Kidney (tissue), 22 donors: ENCODE data around the gene NUDT8. TPM values are rescaled to one million over a fixed set of nuclear protein-coding genes. Genes with fewer than 3 reads are reported as not detected.
A peak's percentile ranks its signal among the peaks of the same experiment; 100 is the strongest.

Experiments
- DNase-seq, 5 donors: peaks; one replicate each; pipeline ENCODE4 v3.0.0-alpha.2; 2013 to 2020
- FAIRE-seq: peaks from 2 replicates; lab custom pipeline; 2012; peaks lifted over from hg19 to GRCh38; lab: Jason Lieb, UNC
- H3K27ac ChIP-seq, 2 donors: one replicate each; pipeline ENCODE4 v1.7.0; 2013; ENCODE audit warnings: low read depth in 2 of 2, low read length in 2 of 2, inconsistent platforms in 1 of 2
- H3K27me3 ChIP-seq: one replicate; pipeline ENCODE4 v1.7.1; 2013; ENCODE audit warnings: low read length, inconsistent platforms; ENCODE audit not compliant: control insufficient read depth, insufficient read depth
- H3K36me3 ChIP-seq, 3 donors: one replicate each; pipeline versions ENCODE4 v1.7.0 to v1.7.1; 2013; ENCODE audit warnings: low read length in 3 of 3, control low read depth in 1 of 3, inconsistent platforms in 1 of 3; ENCODE audit not compliant: insufficient read depth in 3 of 3, control insufficient read depth in 2 of 3
- H3K4me1 ChIP-seq, 3 donors: one replicate each; pipeline versions ENCODE4 v1.7.0 to v1.7.1; 2013; ENCODE audit warnings: low read length in 3 of 3, inconsistent platforms in 1 of 3, low read depth in 1 of 3; ENCODE audit not compliant: control insufficient read depth in 2 of 3, insufficient read depth in 2 of 3
- H3K4me3 ChIP-seq, 3 donors: one replicate each; pipeline versions ENCODE4 v1.7.0 to v1.8.1; 2013; ENCODE audit warnings: low read length in 3 of 3, control low read depth in 1 of 3, inconsistent platforms in 1 of 3
- H3K9ac ChIP-seq, 3 donors: one replicate each; pipeline versions ENCODE4 v1.7.0 to v1.7.1; 2013; ENCODE audit warnings: low read length in 3 of 3, control low read depth in 1 of 3, inconsistent platforms in 1 of 3
- H3K9me3 ChIP-seq, 3 donors: one replicate each; pipeline versions ENCODE4 v1.7.0 to v1.7.1; 2013; ENCODE audit warnings: low read length in 3 of 3, control low read depth in 1 of 3, inconsistent platforms in 1 of 3; ENCODE audit not compliant: control insufficient read depth in 2 of 3, insufficient read depth in 1 of 3
- intact Hi-C: fragments of 100-400 bp; cut with DNase I; formaldehyde crosslinking; loops from one replicate; pipeline ENCODE4 v1.11.1; 2022
- long read RNA-seq, 10 donors: library from polyadenylated mRNA in 1 of 10; unstranded in 1 of 10; transcript quantifications; one replicate each; pipeline ENCODE4 v2.0.0 and lab custom pipeline, GENCODE V29; 2021 to 2026
- polyA plus RNA-seq: library from polyadenylated mRNA; stranded (reverse); fragments of 350-450 nt; fragmentation: Illumina TruSeq; extraction: RNeasy Lipid Tissue Mini Kit (QIAGEN cat#74804); gene quantifications from one replicate; pipeline ENCODE4 v1.2.3, GENCODE V29; 2014; ENCODE audit warnings: low read depth, low replicate concordance; ENCODE audit not compliant: insufficient read depth
- total RNA-seq: library from RNA; stranded (reverse); fragmentation: NEBNext Ultra II Directional; extraction: Animal tissue kit (Norgen Biotek cat#: 25700); gene quantifications from one replicate; pipeline ENCODE4 v1.2.1, GENCODE V29; 2021
- TF ChIP-seq, protein P1 (sequence below): IDR thresholded peaks from 3 replicates; pipeline ENCODE4 v1.5.1; 2012; ENCODE audit warnings: mild to moderate bottlenecking, moderate library complexity, borderline replicate concordance; ENCODE audit not compliant: insufficient read depth; ENCODE audit errors: extremely low read depth
- donor health status: control.
- donor health status: control.
- donor health status: control.
- donor health status: control.
- donor health status: control.
- donor health status: DM: yes; HTN: yes; CAD: no.
- donor health status: Normal renal cell carcinoma (clear cell type).

Gene NUDT8, protein sequence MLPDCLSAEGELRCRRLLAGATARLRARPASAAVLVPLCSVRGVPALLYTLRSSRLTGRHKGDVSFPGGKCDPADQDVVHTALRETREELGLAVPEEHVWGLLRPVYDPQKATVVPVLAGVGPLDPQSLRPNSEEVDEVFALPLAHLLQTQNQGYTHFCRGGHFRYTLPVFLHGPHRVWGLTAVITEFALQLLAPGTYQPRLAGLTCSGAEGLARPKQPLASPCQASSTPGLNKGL
- total RNA-seq (11.9 TPM), polyA plus RNA-seq (57.0 TPM)
- long read RNA-seq, donor 1, partial matches to known transcripts = 0 of 2 reads
- long read RNA-seq, donor 1, other reads (novel, unspliced or antisense) = 0 of 2 reads
- long read RNA-seq, donor 2, transcript NUDT8-202 (4 exons, 728 nt) = major isoform, 6 of 6 reads
- long read RNA-seq, donor 2, partial matches to known transcripts = 0 of 6 reads
- long read RNA-seq, donor 2, other reads (novel, unspliced or antisense) = 0 of 6 reads
- long read RNA-seq, donor 3, partial matches to known transcripts = 0 of 4 reads
- long read RNA-seq, donor 3, other reads (novel, unspliced or antisense) = 0 of 4 reads
- long read RNA-seq, donor 4, transcript NUDT8-202 (4 exons, 728 nt) = major isoform, 6 of 10 reads
- long read RNA-seq, donor 4, partial matches to known transcripts = 0 of 10 reads
- long read RNA-seq, donor 4, other reads (novel, unspliced or antisense) = 0 of 10 reads
- long read RNA-seq, donor 5 = 0 reads
- long read RNA-seq, donor 6, partial matches to known transcripts = 0 of 2 reads
- long read RNA-seq, donor 6, other reads (novel, unspliced or antisense) = 0 of 2 reads
- long read RNA-seq, donor 7, partial matches to known transcripts = 2 of 6 reads
- long read RNA-seq, donor 7, other reads (novel, unspliced or antisense) = 1 of 6 reads
- long read RNA-seq, donor 8, transcript NUDT8-202 (4 exons, 728 nt) = major isoform, 7 of 10 reads
- long read RNA-seq, donor 8, partial matches to known transcripts = 0 of 10 reads
- long read RNA-seq, donor 8, other reads (novel, unspliced or antisense) = 0 of 10 reads
- long read RNA-seq, donor 9, partial matches to known transcripts = 0 of 4 reads
- long read RNA-seq, donor 9, other reads (novel, unspliced or antisense) = 0 of 4 reads
- long read RNA-seq, donor 10, transcript NUDT8-202 (4 exons, 728 nt) = major isoform, 6 of 6 reads
- long read RNA-seq, donor 10, partial matches to known transcripts = 0 of 6 reads
- long read RNA-seq, donor 10, other reads (novel, unspliced or antisense) = 0 of 6 reads

DNA sequence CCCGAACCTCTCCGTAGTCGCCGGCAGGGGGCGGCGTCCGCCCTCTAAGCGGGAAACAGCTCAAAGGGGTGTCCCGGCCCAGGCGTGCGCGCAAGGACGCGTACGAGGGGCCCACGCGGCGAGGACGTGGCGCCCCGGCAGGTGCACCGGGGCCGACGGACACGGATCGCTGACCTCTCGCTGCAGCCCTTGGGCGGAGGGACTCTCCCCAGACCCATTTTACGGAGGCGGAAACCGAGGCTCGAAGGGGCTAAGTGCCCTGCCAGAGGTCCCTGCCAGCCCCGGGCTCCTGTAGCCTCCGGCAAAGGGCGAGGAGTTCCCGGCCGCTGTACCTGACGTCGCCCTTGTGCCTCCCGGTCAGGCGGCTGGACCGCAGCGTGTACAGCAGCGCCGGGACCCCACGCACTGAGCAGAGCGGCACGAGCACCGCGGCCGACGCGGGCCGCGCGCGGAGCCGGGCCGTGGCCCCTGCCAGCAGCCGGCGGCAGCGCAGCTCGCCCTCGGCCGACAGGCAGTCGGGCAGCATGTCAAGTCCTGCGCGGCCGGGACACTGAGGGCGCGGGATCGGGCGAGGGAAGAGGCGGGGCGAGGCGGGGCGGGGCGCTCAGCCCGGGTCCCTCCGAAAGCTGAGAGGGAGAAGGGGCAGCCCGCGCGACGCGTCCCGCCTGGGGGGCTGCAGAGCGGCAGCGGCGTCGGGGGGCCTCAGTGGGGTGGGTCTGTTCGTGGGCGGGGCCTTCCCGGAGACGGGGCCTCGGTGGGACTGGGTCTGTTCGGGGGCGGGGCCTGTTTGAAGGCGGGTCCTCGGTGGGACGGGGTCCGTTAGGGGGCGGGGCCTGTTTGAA lies at the start of gene NUDT8:
Gene NUDT8, minus strand, starts transcription at position 552 of the 842 bp plus-strand sequence. Its CDS starts 26 bp downstream, at position 526.
- Histone ChIP-seq H3K27ac (peak within 1 kb of the TSS; percentile 89 to 93), H3K36me3 (no peaks in the 10 kb centered on the region), H3K4me1 (peaks cover 0 to 21% (median 6%) of the 10 kb centered on the region in 3 donors), H3K9ac (peak within 1 kb of the TSS; percentile 44 to 75 (median 50)), H3K4me3 (peak within 1 kb of the TSS; percentile 56 to 71 (median 65)), H3K27me3 (no peaks in the 10 kb centered on the region), H3K9me3 (no peaks in the 10 kb centered on the region)
- intact Hi-C loops = no loop called here
- peak; percentile 71 to 95 (median 90) for DNase-seq
- TF ChIP-seq, protein P1, sequence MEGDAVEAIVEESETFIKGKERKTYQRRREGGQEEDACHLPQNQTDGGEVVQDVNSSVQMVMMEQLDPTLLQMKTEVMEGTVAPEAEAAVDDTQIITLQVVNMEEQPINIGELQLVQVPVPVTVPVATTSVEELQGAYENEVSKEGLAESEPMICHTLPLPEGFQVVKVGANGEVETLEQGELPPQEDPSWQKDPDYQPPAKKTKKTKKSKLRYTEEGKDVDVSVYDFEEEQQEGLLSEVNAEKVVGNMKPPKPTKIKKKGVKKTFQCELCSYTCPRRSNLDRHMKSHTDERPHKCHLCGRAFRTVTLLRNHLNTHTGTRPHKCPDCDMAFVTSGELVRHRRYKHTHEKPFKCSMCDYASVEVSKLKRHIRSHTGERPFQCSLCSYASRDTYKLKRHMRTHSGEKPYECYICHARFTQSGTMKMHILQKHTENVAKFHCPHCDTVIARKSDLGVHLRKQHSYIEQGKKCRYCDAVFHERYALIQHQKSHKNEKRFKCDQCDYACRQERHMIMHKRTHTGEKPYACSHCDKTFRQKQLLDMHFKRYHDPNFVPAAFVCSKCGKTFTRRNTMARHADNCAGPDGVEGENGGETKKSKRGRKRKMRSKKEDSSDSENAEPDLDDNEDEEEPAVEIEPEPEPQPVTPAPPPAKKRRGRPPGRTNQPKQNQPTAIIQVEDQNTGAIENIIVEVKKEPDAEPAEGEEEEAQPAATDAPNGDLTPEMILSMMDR = peak; percentile 76
- FAIRE-seq = no peak

DNA sequence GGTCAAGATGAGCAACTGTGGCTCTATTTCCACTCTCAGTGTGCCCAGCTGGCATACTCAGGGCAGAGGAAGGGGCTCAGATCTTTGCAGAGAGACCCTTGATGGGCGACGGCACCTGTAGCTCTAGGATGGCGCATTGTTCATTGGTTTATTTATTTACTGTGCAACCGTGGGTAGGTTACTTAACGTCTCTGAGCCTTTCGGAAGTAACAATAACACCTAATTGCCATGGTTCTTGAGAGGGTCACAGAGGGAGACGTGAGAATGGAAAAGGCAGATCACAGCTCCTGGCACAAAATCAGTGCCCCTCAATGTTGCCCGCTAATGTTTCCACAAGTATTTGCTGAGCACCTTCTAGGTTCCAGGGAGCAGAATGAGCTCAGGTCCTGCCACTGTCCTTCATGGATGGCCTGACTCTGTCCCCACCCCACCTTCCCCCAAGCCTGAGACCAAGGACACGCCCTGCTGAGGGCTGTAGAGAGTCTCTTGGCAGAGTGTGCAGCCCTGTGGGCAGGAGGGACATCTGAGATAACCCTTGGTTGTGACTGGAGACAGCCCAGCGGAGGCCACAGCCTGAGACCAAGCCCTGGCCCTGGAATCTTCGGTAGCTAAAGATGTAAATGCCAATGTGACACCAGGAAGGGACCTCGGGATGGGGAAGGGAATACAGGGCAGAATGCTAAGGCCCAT lies 45.5 kb upstream of the NUDT8 start:
- TF ChIP-seq, protein P1 = no peak
- peak overlapping the region; percentile 40 to 73 for H3K27ac ChIP-seq
- intact Hi-C loops = no loop called here
- H3K36me3 ChIP-seq = no peaks in the 10 kb centered on the region
- DNase-seq (no peak), FAIRE-seq (no peak)
- no peaks in the 10 kb centered on the region for H3K27me3 ChIP-seq
- H3K9ac ChIP-seq = no peak overlapping the region
- H3K4me1 ChIP-seq = peaks cover 0 to 9% (median 0%) of the 10 kb centered on the region in 3 donors
- no peak overlapping the region for H3K4me3 ChIP-seq
- no peaks in the 10 kb centered on the region for H3K9me3 ChIP-seq

DNA sequence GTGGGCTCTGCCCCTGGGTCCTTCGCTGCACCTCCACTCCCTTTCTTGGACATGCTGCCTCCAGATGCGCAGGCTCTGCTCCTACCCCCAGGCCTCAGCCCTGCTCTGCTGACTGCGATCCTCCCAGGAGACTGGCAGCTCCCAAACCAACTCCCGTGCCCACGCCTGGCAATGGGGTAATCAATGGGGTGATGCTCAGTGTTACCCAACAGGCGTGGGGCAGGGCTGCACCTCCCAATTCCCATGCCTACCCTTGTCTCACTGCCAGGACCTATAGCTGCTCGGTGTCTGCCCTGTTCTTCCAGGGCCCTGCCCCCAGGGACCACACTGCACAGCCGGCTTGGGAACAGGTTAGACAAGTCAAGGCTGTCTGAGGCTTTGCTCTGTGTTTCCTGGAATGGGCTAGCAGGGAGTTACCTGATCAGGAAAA lies 44.7 kb upstream of the NUDT8 start, which contains the start of gene ALDH3B2:
Gene ALDH3B2, minus strand, starts transcription at position 182 of the 430 bp plus-strand sequence. CDS start 7,688 bp downstream, outside the sequence.
- intact Hi-C loops = no loop called here
- Histone ChIP-seq H3K4me3 (no peak within 1 kb of the TSS), H3K9me3 (no peaks in the 10 kb centered on the region), H3K27me3 (no peaks in the 10 kb centered on the region), H3K27ac (peak within 1 kb of the TSS; percentile 40 to 73), H3K9ac (no peak within 1 kb of the TSS), H3K4me1 (peaks cover 0 to 9% (median 0%) of the 10 kb centered on the region in 3 donors), H3K36me3 (no peaks in the 10 kb centered on the region)
- DNase-seq (peak; percentile 71 to 80 (median 78)), FAIRE-seq (no peak)
- TF ChIP-seq, protein P1 = no peak
